ENCODE measurements around the gene BRAF.
A peak's percentile ranks its signal among the peaks of the same experiment; 100 is the strongest.
"Not testable (repeated sequence)": the region's sequence is repeated elsewhere in the genome, so short reads cannot be mapped to it uniquely, and the experiment has no call there.

BRAF gene

DNA sequence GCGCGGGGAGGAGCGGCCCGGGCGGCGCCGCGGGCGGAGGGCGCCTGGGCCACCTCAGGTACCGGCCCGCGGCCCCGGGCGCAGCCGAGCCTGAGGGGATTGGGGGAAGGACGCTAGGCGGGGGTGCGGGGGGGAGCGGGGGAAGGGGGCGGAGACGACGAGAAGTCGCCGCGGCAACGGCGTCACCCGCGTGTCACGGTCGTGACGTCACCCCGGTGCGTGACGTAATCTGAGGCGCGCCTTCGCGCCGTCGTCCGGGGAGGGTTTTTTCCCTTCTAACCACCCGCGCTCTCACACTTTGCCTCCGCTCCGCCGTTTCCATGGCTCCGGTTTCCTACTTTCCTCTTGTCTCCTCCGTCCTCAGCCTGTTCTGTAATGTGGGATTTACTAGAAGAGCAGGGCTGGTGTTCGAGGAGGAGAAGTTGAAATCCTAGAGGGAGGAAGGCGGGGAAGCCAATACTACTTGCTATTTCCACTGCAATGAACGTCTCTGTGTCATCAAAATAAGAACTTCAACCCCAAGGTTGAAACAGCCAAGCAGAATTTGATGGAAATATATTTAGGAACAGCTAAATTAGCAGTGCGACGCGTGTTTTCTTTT lies at the start of gene BRAF:
Gene BRAF (minus strand): TSS at position 109 of the 601 bp plus-strand sequence. CDS start 226 bp downstream, outside the sequence.
- peak; percentile 66 for DNase-seq

GRCh38 chr7:140972876-140973829 lies 48.4 kb upstream of the BRAF start:
- DNase-seq = no peak

- no peak for DNase-seq
Measured at GRCh38 chr7:140972344-140972743, 47.6 kb upstream of the BRAF start.

- no peak for DNase-seq
Measured at GRCh38 chr7:140967438-140967837, 42.7 kb upstream of the BRAF start.

GRCh38 chr7:140966561-140967233 lies 42.0 kb upstream of the BRAF start:
- no peak for DNase-seq

GRCh38 chr7:140961117-140961516 lies 36.4 kb upstream of the BRAF start:
- DNase-seq = no peak

GRCh38 chr7:140956997-140957396 lies 32.3 kb upstream of the BRAF start:
- DNase-seq = not testable (repeated sequence)

GRCh38 chr7:140945940-140946339 lies 21.2 kb upstream of the BRAF start:
- DNase-seq = no peak

DNA sequence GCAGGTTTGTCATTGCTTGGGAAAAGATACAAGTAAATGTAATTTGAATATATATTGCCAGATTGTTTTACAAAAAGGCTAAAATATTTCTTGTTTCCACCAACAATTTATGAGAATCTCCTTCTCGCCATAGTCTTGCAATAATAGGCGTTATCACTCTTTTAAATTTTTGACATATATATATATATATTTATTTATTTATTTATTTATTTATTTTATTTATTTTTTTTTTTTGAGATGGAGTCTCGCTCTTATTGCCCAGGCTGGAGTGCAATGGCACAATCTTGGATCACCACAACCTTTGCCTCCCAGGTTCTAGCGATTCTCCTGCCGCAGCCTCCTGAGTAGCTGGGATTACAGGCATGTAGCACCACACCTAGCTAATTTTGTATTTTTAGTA lies 17.5 kb upstream of the BRAF start:
- DNase-seq = not testable (repeated sequence)

DNA sequence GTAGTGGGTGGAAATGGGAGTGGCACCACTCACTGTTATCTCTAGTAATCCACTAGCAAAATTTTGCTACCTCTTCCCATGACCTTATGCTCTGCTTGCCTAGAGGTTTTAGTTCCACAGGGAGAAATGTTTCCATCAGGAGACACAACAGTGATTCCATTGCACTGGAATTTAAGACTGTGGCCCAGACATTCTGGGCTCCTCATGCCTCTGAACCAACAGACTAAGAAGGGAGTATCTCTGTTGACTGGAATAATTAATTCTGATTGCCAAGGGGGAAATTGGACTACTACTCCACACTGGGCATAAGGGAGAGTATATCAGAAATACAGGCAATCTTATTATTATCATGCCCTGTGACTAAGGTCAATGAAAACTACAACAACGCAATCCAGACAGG lies 16.2 kb upstream of the BRAF start:
- no peak for DNase-seq

GRCh38 chr7:140937702-140938264 lies 13.1 kb upstream of the BRAF start:
- no peak for DNase-seq

DNA sequence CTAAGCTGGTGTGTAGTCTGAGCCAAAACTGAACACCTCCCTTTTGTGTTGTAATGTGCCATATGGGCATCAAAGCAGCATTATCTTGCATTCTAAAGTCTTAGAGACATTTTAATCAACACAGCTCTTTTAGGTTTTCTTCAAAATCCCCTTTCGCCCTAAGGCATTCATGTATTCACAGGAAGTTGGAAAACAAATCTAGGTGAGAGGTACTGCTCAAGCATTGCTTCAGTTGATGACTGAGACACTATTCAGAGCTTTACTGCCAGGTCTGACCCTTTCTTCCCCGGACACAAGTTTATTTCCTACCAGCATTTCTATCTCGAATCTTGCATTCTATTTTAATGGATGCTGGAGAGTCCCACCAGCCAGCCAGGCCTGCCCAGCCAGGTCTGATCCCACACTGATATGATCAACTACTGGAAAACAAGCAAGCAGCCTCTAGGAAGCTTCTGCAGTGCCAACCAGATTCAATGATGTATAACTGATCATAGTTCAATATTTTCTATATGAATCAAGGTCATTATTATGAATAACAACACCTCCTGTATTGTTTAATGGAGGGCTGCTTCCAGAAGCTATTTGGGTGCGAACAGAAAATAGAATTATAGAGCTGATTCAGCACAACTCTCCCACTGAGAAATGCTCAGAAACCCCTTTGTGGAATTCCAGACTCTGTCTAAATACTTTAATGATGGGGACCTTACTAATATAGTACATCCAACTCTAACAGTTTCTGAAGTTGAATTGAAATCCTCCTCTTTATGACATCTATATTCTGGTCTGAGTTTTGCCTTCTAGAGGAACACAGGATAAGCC lies 4.0 kb upstream of the BRAF start:
- no peak for DNase-seq

- not testable (repeated sequence) for DNase-seq
Measured at GRCh38 chr7:140927945-140928344, 3.2 kb upstream of the BRAF start.

DNA sequence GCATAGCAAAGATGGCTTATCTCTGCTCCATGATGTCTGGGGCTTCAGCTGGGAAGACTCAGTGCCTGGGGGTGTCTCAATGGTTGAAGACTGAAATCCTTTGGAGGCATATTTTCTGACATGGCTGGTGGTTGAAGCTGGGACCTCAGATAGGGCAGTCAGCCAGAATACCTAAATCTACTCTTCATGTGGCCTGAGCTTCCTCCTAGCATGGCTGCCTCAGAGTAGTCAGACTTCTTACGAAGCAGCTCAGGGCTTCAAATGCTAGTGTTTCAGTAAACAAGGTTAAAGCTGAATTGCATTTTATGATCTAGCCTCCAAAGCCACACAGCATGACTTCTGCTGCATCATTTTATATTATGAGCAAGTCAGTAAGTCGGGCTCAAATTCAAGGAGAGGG lies 2.6 kb upstream of the BRAF start:
- no peak for DNase-seq

DNA sequence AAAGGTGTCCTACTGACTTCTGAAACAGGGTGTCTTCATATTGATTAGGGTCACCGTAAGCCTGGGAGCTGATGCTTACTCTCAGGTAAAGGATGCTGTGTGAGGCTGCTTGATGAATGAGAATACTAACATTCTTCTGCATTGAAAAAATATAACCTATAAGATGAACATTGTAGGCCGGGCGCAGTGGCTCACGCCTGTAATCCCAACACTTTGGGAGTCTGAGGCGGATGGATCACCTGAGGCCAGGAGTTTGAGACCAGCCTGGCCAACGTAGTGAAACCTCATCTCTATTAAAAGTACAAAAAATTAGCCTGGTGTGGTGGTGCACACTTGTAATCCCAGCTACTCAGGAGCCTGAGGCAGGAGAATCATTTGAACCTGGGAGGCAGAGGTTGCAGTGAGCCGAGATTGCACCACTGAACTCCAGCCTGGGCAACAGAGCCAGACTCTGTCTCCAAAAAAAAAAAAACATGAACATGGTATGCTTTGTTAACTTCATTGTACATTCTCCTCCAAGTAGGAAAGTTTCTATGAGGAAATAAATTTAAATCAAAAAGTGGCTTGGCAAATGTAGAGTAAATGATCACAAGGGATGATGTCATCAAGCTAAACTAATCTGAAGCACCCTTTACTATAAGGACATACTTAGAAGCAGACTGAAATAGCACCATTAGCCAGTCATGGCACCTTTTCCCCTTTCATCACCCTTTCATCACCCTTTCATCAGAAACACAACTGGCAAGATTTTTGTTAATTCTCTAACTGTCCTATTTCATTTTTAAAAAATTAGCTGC lies 1.5 kb upstream of the BRAF start:
- no peak for DNase-seq

DNA sequence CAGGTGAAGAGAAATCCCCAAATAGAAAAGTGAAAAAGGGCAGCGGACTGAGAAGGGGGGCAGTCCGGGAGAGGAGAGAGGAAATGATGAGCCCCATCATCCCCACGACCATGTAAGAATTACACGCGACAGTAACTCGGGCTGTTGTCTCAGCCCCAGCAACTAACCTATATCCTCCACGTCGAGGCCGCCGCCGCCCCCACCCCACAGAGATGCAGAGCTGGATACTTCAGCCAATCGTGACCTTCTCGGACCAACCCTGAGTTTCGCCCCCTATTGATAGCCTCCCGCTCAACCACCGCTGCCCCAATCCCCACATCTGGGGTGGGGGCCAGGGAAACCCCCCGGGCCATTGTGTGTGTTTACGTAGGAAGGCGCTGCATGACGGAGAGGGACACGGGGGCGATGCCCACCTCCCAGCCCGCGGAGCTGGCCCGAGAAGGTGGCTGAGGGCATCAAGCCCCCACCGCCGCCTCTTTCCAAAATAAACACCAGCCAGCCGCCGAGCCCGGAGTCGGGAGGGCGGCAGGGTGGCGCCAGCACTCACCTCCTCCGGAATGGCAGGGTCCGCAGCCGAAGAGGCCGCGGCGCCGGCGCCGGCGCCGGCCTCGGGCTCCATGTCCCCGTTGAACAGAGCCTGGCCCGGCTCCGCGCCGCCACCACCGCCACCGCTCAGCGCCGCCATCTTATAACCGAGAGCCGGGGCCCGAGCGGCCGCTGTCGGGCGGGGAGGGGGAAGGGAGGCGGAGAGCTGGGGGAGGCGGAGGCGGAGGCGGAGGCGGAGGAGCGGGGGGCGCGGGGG lies 509 bp downstream of the BRAF start:
- peak; percentile 53 for DNase-seq

GRCh38 chr7:140923358-140924006 lies 1.2 kb downstream of the BRAF start:
- DNase-seq = peak; percentile 33

GRCh38 chr7:140922741-140923345 lies 1.9 kb downstream of the BRAF start:
- DNase-seq = no peak

- DNase-seq = no peak
Measured at GRCh38 chr7:140920745-140921144, 4.0 kb downstream of the BRAF start.

DNA sequence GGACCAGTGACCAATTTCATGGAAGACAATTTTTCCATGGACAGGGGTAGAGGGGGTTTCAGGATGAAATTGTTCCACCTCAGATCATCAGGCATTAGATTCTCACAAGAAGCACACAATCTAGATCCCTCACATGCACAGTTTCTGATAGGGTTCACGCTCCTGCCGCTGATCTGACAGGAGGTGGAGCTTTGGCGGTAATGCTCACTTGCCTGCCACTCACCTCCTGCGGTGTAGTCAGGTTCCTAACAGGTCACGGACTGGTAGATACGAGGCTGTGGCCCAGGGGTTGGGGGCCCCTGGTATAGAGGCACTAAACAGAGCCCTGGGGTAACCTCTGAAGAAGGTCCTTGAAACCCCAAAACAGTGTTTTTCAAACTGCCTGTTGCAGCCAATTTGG lies 6.5 kb downstream of the BRAF start:
- DNase-seq = no peak

Measured in DMS79 treated with DMSO at 0.1 percent for 48 hours (cell line).